Measurements from ENCODE around the gene ASIC4. TPM values are rescaled to one million over a fixed set of nuclear protein-coding genes. Genes with fewer than 3 reads are reported as not detected.

Gene ASIC4
- total RNA-seq, 1 donor from 2014 or later, result 0.26 TPM

DNA sequence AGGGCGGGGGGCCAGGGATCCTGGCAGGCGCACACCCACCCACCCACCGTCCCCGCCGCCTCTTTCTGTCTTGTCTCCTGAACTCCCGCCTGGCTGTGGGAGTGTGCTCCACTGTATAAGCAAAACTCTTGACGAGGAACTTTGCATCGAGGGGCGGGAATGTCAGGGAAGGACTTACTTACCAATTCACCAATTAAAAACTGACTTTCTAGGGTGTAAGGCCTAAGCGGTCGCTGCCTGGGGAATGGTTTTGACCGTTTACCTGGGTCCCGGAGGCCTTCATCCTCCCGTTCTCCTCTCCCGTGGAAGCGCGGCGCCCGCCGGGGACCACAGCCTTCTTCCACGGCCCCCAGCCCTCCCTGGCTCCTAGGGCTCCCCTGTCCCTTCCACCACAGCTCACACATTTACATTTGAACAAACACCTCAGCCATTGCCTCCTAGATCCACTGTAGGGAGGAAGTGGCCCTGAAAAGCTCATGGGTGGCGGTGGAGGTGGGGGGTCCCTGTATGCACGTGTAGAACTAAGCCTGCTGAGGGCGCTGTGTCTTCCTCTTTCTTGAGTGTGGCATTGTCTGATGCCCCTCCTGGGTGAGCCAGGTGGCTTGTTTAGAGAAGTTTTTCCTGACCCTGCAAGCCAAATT is 8.9 kb downstream of the ASIC4 start:
- no peaks in the 10 kb centered on the region for H3K36me3 ChIP-seq
- DNase-seq (ENCODE audit: low spot score), result peak; percentile 57
- peak overlapping the region; percentile 70 for H2AFZ ChIP-seq (replicated peaks)
- Mint-ChIP-seq H3K27ac (no peak overlapping the region), H3K4me3 (peak overlapping the region; percentile 57), H3K27me3 (ENCODE audit: insufficient read depth, low read depth) (peaks cover 36% of the 10 kb centered on the region), H3K36me3 (no peaks in the 10 kb centered on the region), H3K9me3 (no peaks in the 10 kb centered on the region), H3K4me1 (peaks cover 72% of the 10 kb centered on the region)
- TF ChIP-seq, protein P1, sequence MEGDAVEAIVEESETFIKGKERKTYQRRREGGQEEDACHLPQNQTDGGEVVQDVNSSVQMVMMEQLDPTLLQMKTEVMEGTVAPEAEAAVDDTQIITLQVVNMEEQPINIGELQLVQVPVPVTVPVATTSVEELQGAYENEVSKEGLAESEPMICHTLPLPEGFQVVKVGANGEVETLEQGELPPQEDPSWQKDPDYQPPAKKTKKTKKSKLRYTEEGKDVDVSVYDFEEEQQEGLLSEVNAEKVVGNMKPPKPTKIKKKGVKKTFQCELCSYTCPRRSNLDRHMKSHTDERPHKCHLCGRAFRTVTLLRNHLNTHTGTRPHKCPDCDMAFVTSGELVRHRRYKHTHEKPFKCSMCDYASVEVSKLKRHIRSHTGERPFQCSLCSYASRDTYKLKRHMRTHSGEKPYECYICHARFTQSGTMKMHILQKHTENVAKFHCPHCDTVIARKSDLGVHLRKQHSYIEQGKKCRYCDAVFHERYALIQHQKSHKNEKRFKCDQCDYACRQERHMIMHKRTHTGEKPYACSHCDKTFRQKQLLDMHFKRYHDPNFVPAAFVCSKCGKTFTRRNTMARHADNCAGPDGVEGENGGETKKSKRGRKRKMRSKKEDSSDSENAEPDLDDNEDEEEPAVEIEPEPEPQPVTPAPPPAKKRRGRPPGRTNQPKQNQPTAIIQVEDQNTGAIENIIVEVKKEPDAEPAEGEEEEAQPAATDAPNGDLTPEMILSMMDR (IDR thresholded peaks at IDR 0.05), result peak; percentile 45
- TF ChIP-seq EZH2phosphoT487 (IDR thresholded peaks at IDR 0.05), result no peak
- H3K4me3 ChIP-seq, result peak overlapping the region; percentile 40
- peak overlapping the region; percentile 80 for H3K4me2 ChIP-seq
- H3K9ac ChIP-seq, result no peak overlapping the region
- peaks cover 56% of the 10 kb centered on the region for H3F3A ChIP-seq (ENCODE audit: low read depth)
- H3K9me3 ChIP-seq (ENCODE audit: low read depth), result no peaks in the 10 kb centered on the region
- peaks cover 31% of the 10 kb centered on the region for H3K27me3 ChIP-seq
- no peak overlapping the region for H3K27ac ChIP-seq
- peaks cover 69% of the 10 kb centered on the region for H3K4me1 ChIP-seq
- H4K20me1 ChIP-seq (ENCODE audit: low read depth), result peaks cover 15% of the 10 kb centered on the region
- no peaks in the 10 kb centered on the region for H3K79me2 ChIP-seq (ENCODE audit: low read depth)

DNA sequence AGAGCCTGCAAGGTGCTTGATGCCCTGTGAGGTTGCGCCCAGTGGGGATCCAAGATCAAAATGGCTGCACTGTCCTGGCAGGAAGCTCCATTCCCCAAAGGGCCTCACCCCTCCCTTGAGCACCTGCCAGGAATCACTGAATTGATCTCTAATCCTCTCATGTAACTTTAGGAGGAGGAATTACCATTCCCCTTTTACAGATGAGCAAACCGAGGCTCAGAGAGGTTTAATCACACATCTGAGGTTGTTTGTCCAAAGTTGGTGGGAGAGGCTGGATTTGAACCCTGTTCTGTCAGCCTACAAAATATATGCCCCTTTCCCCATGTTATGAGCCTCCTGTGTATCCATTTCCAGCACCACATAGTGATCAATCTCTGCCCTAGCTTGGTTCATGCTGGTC is 10.5 kb downstream of the ASIC4 start:
- H3K9me3 ChIP-seq (ENCODE audit: low read depth), result no peaks in the 10 kb centered on the region
- TF ChIP-seq EZH2 (IDR thresholded peaks at IDR 0.05) (no peak), EZH2phosphoT487 (IDR thresholded peaks at IDR 0.05) (no peak)
- TF ChIP-seq, protein P1 (IDR thresholded peaks at IDR 0.05), result no peak
- Mint-ChIP-seq H3K36me3 (no peaks in the 10 kb centered on the region), H3K27ac (peak overlapping the region; percentile 11), H3K4me3 (no peak overlapping the region), H3K4me1 (peaks cover 74% of the 10 kb centered on the region), H3K27me3 (ENCODE audit: insufficient read depth, low read depth) (peaks cover 33% of the 10 kb centered on the region), H3K9me3 (no peaks in the 10 kb centered on the region)
- no peak overlapping the region for H2AFZ ChIP-seq (replicated peaks)
- peaks cover 69% of the 10 kb centered on the region for H3K4me1 ChIP-seq
- no peak for DNase-seq (ENCODE audit: low spot score)
- H3F3A ChIP-seq (ENCODE audit: low read depth), result peaks cover 52% of the 10 kb centered on the region
- peaks cover 48% of the 10 kb centered on the region for H3K27me3 ChIP-seq
- no peaks in the 10 kb centered on the region for H3K79me2 ChIP-seq (ENCODE audit: low read depth)
- no peak overlapping the region for H3K9ac ChIP-seq
- H3K36me3 ChIP-seq, result no peaks in the 10 kb centered on the region
- no peak overlapping the region for H3K4me3 ChIP-seq
- H4K20me1 ChIP-seq (ENCODE audit: low read depth), result peaks cover 15% of the 10 kb centered on the region
- H3K4me2 ChIP-seq, result no peak overlapping the region
- H3K27ac ChIP-seq, result no peak overlapping the region

DNA sequence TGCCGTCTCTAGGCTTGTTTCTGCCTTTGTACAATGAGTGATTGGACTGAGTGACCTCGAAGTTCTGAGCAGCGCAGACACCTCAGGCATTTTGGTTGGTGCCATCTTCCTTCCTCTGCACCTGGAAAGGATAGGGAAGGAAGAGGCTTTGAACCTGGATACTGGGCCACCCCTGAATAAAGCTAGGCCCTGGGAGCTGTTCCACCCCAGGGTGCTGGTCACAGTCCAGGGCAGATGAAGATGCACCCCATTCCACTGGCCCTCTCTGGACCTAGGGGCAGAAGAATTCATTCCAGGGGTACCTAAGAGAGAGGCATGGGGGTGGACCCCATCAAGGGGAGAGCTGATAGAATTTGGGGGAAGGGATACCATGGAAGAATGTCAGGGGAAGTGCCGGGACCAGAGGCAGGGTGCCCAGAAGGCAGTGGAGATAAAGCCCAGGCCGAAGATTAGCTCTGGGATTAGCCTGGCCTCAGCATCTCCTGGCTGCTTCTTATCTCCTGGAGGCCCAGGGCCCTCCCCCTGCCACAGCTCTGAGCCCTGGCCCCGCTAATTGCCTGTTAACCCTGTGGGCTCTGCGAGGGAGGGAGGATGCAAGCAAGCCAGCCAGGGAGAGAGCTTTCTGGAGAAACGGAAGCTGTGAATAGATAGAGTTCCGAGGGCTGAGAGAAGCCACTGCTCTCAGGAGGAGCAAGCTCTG is 11.4 kb downstream of the ASIC4 start:
- H3K9me3 Mint-ChIP-seq, result peaks cover under 1% of the 10 kb centered on the region
- H3K4me1 Mint-ChIP-seq, result peaks cover 73% of the 10 kb centered on the region
- H3K27me3 Mint-ChIP-seq (ENCODE audit: insufficient read depth, low read depth), result peaks cover 29% of the 10 kb centered on the region
- no peaks in the 10 kb centered on the region for H3K36me3 Mint-ChIP-seq
- Histone ChIP-seq H3F3A (ENCODE audit: low read depth) (peaks cover 52% of the 10 kb centered on the region), H2AFZ (replicated peaks) (no peak overlapping the region), H3K36me3 (no peaks in the 10 kb centered on the region), H3K4me2 (peak overlapping the region; percentile 67), H3K9ac (no peak overlapping the region), H3K4me3 (no peak overlapping the region), H4K20me1 (ENCODE audit: low read depth) (peaks cover 15% of the 10 kb centered on the region), H3K4me1 (peaks cover 65% of the 10 kb centered on the region), H3K27me3 (peaks cover 52% of the 10 kb centered on the region), H3K79me2 (ENCODE audit: low read depth) (no peaks in the 10 kb centered on the region), H3K27ac (no peak overlapping the region), H3K9me3 (ENCODE audit: low read depth) (no peaks in the 10 kb centered on the region)
- no peak for TF ChIP-seq EZH2 (IDR thresholded peaks at IDR 0.05)
- TF ChIP-seq, protein P1 (IDR thresholded peaks at IDR 0.05), result no peak
- TF ChIP-seq EZH2phosphoT487 (IDR thresholded peaks at IDR 0.05), result no peak
- DNase-seq (ENCODE audit: low spot score), result peak; percentile 91
- H3K27ac Mint-ChIP-seq, result peak overlapping the region; percentile 11
- peak overlapping the region; percentile 72 for H3K4me3 Mint-ChIP-seq

Data from neural progenitor cell (in vitro differentiated cells).